Measurements from ENCODE around the gene FBXO46. TPM values are rescaled to one million over a fixed set of nuclear protein-coding genes. Genes with fewer than 3 reads are reported as not detected.

FBXO46 gene
- total RNA-seq, 2 donors from 2014 or later, result 9.9 to 15.0 TPM

- TF ChIP-seq CTCF (IDR thresholded peaks at IDR 0.05), result no peak
- peaks cover 20% of the 10 kb centered on the region for H3K36me3 ChIP-seq
- peaks cover 10 to 14% of the 10 kb centered on the region in 2 donors for H3K4me1 ChIP-seq (ENCODE audit: control insufficient read depth in 1 of 2, low read depth in 2 of 2)
- no peak for DNase-seq (ENCODE audit: low spot score)
- no peak overlapping the region for H3K4me3 ChIP-seq
- no peaks in the 10 kb centered on the region for H3K27me3 ChIP-seq (replicated peaks; ENCODE audit: insufficient read depth)
- H3K27ac ChIP-seq, result no peak overlapping the region
- no peak for ATAC-seq (ENCODE audit: insufficient number of reproducible peaks, low FRiP score, low read depth)
- no peaks in the 10 kb centered on the region for H3K9me3 ChIP-seq
Observed at GRCh38 chr19:45713141-45713540, 17.6 kb downstream of the FBXO46 start.

DNA sequence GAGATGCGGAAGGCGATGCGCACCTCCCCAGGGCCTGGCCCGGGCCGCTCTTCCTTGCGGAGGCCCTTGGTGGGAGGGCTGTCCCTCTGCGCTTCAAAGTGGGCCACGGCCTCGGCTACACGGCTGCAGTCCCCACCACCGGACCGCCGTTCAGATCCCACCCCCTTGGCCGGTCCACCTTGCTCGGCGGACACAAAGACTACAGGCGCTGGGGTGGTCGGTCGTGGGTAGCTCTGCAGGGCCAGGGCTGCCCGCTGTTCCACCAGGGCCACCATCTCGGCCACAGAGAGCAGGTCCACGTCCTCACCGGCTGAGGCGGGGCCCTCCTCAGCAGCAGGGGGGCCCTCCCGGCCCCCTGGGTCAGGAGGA, 18.0 kb downstream of the FBXO46 start:
- no peak for DNase-seq (ENCODE audit: low spot score)
- H3K27ac ChIP-seq, result no peak overlapping the region

DNA sequence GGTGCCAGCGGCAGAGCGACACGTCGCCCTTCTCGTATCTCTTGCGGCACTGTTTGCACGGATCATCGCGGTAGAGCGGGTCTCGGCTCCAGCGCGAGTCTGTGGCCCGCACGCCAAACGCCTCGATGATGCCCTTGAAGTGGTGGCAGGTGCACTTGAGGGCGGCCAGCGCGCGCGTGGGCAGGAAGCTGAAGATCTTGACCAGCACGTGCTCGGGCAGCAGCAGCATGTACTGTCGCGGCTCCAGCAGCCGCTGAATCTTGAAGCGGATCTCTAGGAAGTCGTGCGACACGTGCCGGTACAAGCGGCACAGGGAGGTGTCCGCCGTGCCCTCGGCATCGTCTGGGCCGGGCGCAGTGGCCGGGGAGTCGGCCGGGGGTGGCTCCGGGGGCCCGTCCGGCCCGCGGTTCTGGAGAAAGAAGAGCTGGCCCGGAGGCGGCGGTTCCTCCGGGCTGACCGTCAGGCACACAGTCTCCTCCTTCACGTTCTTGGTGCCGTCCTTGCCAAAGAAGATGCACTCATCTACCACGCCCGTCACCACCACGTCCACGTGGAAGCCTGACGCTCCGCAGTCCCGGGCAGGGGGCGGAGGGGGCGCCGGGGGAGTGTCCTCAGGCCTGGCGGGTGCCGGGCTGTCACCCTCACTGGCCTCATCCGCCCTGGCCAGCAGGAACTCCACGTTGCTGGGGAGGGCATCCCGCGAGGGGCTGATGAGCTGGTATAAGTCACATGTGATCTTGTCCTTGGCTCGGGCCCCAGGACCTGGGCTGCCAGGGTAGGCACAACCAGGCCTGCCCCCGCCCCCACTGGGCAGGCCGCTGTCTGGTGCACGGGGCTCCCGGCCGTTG, 18.6 kb downstream of the FBXO46 start:
- Histone ChIP-seq H3K27ac (no peak overlapping the region), H3K4me3 (no peak overlapping the region), H3K36me3 (peaks cover 20% of the 10 kb centered on the region), H3K9me3 (no peaks in the 10 kb centered on the region), H3K4me1 (ENCODE audit: control insufficient read depth in 1 of 2, low read depth in 2 of 2) (peaks cover 7 to 13% of the 10 kb centered on the region in 2 donors), H3K27me3 (replicated peaks; ENCODE audit: insufficient read depth) (no peaks in the 10 kb centered on the region)
- TF ChIP-seq CTCF (IDR thresholded peaks at IDR 0.05), result no peak
- ATAC-seq (ENCODE audit: insufficient number of reproducible peaks, low FRiP score, low read depth), result no peak
- DNase-seq (ENCODE audit: low spot score), result no peak

More for the DNA sequence above, 18.0 kb downstream of the FBXO46 start:
- H3K4me1 ChIP-seq (ENCODE audit: control insufficient read depth in 1 of 2, low read depth in 2 of 2), result peaks cover 7 to 11% of the 10 kb centered on the region in 2 donors
- no peak overlapping the region for H3K4me3 ChIP-seq
- H3K27me3 ChIP-seq (replicated peaks; ENCODE audit: insufficient read depth), result no peaks in the 10 kb centered on the region
- H3K36me3 ChIP-seq, result peaks cover 20% of the 10 kb centered on the region
- no peak for TF ChIP-seq CTCF (IDR thresholded peaks at IDR 0.05)
- H3K9me3 ChIP-seq, result no peaks in the 10 kb centered on the region
- ATAC-seq (ENCODE audit: insufficient number of reproducible peaks, low FRiP score, low read depth), result no peak

GRCh38 chr19:45710356-45711130, 20.2 kb downstream of the FBXO46 start:
- TF ChIP-seq CTCF (IDR thresholded peaks at IDR 0.05), result no peak
- DNase-seq (ENCODE audit: low spot score) (no peak), ATAC-seq (ENCODE audit: insufficient number of reproducible peaks, low FRiP score, low read depth) (no peak)
- Histone ChIP-seq H3K9me3 (no peaks in the 10 kb centered on the region), H3K27me3 (replicated peaks; ENCODE audit: insufficient read depth) (no peaks in the 10 kb centered on the region), H3K4me3 (no peak overlapping the region), H3K27ac (no peak overlapping the region), H3K36me3 (peaks cover 20% of the 10 kb centered on the region), H3K4me1 (ENCODE audit: control insufficient read depth in 1 of 2, low read depth in 2 of 2) (peaks cover 0 to 3% of the 10 kb centered on the region in 2 donors)

- ATAC-seq (ENCODE audit: insufficient number of reproducible peaks, low FRiP score, low read depth) (no peak), DNase-seq (ENCODE audit: low spot score) (no peak)
- peaks cover 0 to 3% of the 10 kb centered on the region in 2 donors for H3K4me1 ChIP-seq (ENCODE audit: control insufficient read depth in 1 of 2, low read depth in 2 of 2)
- H3K27ac ChIP-seq, result no peak overlapping the region
- no peaks in the 10 kb centered on the region for H3K9me3 ChIP-seq
- H3K27me3 ChIP-seq (replicated peaks; ENCODE audit: insufficient read depth), result no peaks in the 10 kb centered on the region
- peaks cover 3% of the 10 kb centered on the region for H3K36me3 ChIP-seq
- no peak overlapping the region for H3K4me3 ChIP-seq
- TF ChIP-seq CTCF (IDR thresholded peaks at IDR 0.05), result no peak
Observed at GRCh38 chr19:45705710-45706415, 24.8 kb downstream of the FBXO46 start.
